NCI-H2196 treated with DMSO at 0.1 percent for 48 hours (cell line): ENCODE results near the gene NCKAP5.

Experiments used
- DNase-seq: peaks from one replicate; lab custom pipeline; 2025; ENCODE audit not compliant: unreplicated experiment; lab: John Stamatoyannopoulos, UW

Gene NCKAP5

DNA sequence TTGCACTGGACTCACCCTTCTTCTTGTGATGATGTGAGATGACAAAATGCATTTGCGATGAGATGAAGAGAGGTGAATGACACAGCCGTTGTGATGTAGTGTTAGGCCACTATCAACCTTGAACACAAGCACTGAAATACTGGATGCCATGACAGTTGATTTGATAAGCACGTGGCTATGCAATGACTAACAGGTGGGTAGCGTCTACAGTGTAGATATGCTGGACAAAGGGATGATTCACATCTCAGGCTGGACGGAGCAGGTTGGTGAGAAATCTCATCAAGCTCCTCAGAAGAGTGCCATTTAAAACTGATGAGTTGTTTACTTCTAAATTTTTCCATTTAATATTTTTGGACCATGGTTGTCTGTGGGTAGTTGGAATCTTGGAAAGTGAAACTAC is 522.5 kb downstream of the NCKAP5 start:
- no peak for DNase-seq

- no peak for DNase-seq
These were observed 523.7 kb downstream of the NCKAP5 start for GRCh38 chr2:133044556-133044955.

DNA sequence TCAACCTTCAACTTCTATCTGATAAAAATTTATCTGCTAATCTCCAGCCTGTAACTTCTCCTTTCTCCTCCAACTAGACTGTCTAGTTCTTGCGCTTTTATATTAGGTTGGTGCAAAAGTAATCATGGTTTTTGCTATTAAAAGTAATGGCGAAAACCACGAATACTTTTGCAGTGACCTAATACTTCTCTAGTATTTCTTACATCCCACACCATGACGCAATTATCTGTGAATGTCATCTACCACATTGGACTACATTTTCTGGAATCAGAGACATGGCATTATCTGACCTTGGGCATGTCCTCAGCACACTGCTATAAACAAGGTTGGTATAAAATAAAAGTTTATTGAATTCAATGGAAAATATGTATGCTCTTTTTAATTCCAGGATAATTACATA is 528.1 kb downstream of the NCKAP5 start:
- no peak for DNase-seq

DNA sequence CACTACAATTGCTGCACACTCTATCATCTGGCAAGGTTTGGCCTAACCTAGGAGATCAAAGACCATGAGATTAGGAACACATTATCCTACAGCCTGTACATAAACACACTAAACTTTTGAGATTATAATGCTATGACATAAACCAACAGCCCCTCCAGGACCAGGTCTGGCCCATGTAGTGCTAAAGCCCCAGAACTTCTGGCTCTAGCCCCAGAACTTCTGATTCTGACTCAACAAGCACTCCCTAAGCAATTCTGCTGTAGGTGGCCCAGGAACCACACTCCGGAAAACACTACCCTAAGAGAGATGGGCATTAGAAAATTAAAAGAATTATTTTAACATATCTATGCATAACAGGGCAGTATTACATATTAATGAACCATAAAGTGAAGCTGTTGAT is 528.7 kb downstream of the NCKAP5 start:
- no peak for DNase-seq

- no peak for DNase-seq
These were observed 541.6 kb downstream of the NCKAP5 start for GRCh38 chr2:133026536-133027177.

- no peak for DNase-seq
These were observed 543.3 kb downstream of the NCKAP5 start for GRCh38 chr2:133025004-133025403.

DNA sequence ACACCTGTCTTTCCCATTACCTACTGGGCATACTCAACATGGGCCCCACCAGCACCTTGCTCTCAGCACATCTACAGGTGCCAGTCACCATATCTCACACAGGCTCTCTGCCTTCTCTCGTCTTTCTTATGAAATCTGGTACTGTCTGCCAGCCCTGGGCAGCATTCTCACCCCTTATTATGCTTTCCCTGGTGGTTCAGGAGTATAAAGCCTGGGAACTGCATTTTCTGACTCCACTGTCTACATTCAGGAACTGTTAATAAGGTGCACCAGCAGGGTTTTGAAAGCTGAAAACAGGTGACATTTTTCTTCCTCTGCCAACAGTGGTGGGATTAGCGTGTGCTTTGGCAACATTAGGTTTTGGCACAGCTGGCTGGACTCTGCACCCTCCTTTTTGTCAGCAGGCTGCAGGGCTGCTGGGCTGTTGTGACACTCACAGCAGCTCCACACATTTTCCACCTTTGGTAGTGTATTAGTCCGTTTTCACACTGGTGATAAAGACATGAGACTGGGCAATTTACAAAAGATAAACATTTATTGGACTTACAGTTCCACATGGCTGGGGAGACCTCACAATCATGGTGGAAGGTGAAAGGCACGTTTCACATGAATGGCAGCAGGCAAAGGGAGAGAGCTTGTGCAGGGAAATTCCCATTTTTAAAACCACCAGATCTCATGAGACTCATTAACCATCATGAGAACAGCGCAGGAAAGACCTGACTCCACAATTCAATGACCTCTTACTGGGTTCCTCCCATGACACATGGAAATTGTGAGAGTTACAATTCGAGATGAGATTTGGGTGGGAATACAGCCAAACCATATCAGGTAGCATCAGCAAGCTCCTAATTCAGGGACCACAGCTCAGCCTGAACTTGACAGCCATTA is 555.2 kb downstream of the NCKAP5 start:
- no peak for DNase-seq

DNA sequence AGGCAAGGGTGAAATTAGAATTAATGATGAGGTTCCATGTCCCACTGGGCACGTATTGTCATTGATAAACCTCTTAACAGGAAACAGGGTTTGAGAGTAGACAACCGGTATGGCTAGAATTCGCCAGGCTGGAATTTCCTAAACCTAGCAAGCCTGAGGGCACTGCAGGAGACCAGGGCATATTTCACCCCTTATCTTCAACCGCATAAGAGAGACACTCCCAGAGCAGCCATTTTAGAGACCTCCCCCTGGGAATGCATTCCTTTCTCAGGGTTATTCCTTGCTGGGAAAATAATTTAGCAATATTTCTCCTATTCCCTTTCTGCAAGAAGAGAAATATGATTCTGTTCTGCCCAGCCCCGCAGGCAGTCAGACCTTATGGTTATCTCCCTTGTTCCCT is 563.6 kb downstream of the NCKAP5 start:
- DNase-seq: no peak

- DNase-seq: no peak
These were observed 568.8 kb downstream of the NCKAP5 start for GRCh38 chr2:132999421-132999820.

DNA sequence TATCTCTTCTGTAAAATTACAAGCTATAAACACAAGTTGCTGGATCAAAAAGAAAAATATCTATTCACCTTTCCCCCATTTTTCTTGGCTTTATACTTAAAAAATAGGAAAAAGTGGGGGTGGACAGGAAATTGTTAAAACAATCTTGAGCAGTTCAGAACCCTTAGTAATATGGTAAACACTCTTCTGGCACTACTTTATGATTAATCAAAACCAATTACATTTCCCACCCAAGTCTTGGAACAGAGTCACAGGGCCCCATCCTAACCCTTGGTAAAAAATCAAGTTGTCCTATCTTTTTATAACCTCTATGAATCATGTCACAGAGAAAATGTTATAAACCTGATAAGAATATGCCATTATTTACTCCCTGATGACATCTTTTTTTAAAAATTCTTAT is 570.0 kb downstream of the NCKAP5 start:
- no peak for DNase-seq

GRCh38 chr2:132991471-132992045 is 576.7 kb downstream of the NCKAP5 start:
- no peak for DNase-seq

GRCh38 chr2:132984731-132985130 is 583.5 kb downstream of the NCKAP5 start:
- DNase-seq: no peak

DNA sequence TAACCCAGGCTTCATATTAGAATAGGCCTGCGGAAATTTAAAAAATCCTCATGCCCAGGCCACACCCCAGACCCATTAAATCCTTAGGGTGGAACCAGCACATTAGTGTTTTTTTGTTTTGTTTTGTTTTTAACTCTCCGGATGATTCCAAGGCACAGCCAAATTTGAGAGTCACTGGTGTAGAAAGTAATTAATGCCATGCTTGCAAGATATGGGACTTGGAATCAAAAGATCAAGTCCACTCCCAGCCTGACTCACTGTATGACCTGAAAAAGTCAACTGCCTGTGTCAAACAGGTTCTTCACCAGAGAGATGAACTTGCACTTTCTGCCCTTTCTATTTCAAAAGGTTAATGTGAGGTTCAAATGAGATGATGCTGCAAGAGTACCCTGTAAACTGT is 588.0 kb downstream of the NCKAP5 start:
- DNase-seq: no peak

GRCh38 chr2:132979339-132980093 is 588.7 kb downstream of the NCKAP5 start:
- no peak for DNase-seq

- no peak for DNase-seq
These were observed 589.4 kb downstream of the NCKAP5 start for GRCh38 chr2:132978840-132979239.

- DNase-seq: no peak
These were observed 590.3 kb downstream of the NCKAP5 start for GRCh38 chr2:132977812-132978529.

- no peak for DNase-seq
These were observed 592.8 kb downstream of the NCKAP5 start for GRCh38 chr2:132975193-132976105.

- no peak for DNase-seq
These were observed 593.7 kb downstream of the NCKAP5 start for GRCh38 chr2:132974467-132975095.

DNA sequence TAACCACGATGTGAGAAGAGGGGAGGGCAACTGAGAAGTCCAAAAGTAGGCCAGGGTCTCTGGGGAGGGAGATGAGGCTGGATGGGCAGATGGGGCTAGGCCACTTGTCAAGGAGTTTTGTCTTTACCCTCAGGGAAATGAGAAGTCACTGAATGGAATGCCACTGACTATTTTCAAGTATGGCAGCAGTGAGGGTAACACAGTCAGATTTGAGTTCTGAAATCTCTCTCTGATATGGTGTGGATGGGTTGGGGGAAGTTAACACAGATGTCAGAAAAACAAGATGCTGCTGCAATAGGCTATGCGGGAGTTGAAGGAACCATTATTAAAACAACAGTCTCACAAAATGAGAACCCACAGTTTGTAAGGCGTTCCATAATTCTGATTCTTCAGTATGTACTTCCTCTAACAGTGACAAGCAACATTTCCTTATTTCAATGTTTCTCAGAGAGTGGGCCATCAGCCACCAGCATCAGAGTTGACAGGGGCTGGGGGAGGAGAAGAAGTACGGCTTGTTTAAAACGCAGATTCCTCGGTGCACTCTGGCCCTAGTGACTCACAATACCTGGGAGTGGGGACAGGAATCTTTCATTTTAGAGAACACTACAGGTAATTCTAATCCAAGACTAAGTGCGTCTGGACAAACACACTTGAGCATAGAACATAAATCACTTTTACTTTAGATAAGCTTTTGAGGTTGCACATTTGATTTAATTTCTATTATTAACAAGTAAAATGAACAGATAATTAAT is 596.8 kb downstream of the NCKAP5 start:
- no peak for DNase-seq
